Transverse colon (tissue), 4 donors: ENCODE measurements around the gene STAT6. TPM values are rescaled to one million over a fixed set of nuclear protein-coding genes. Genes with fewer than 3 reads are reported as not detected.
A peak's percentile ranks its signal among the peaks of the same experiment; 100 is the strongest.

Experiments used
- DNase-seq: peaks from one replicate; pipeline ENCODE4 v3.0.0-alpha.2; 2019
- H3K27ac ChIP-seq, 4 donors: fragments of 200-600 bp; sonication (generic); 2 replicates each; pipeline ENCODE4 v1.5.1; 2016 to 2018; ENCODE audit warnings: inconsistent platforms in 4 of 4
- H3K27me3 ChIP-seq: fragments of 200-600 bp; sonication (generic); 2 replicates; pipeline ENCODE4 v1.5.1; 2017; ENCODE audit warnings: inconsistent platforms
- H3K36me3 ChIP-seq, 4 donors: fragments of 200-600 bp; sonication (generic); 2 replicates each; pipeline ENCODE4 v1.5.1; 2017 to 2019; ENCODE audit warnings: inconsistent platforms in 4 of 4
- H3K4me1 ChIP-seq, 4 donors: fragments of 200-600 bp; sonication (generic); 2 replicates each; pipeline ENCODE4 v1.5.1; 2017 to 2020; ENCODE audit warnings: inconsistent platforms in 4 of 4
- H3K4me3 ChIP-seq, 4 donors: fragments of 200-600 bp; sonication (generic); 1 replicate in 1 of 4; 2 replicates in 3 of 4; pipeline versions ENCODE4 v1.5.1 to v1.6.1; 2017 to 2019; ENCODE audit warnings: inconsistent platforms in 4 of 4
- H3K9me3 ChIP-seq, 2 donors: fragments of 200-600 bp; sonication (generic); 2 replicates each; pipeline ENCODE4 v1.5.1; 2017 to 2019; ENCODE audit warnings: inconsistent platforms in 2 of 2
- CTCF ChIP-seq, 5 experiments: fragments of 200-600 bp in 3 of 5; fragments of 450-650 bp in 2 of 5; sonication (generic) in 3 of 5; IDR thresholded peaks; 1 replicate in 2 of 5; 2 replicates in 3 of 5; pipeline ENCODE4 v1.5.1; 2016 to 2017; ENCODE audit warnings: antibody characterized with exemption in 5 of 5, inconsistent platforms in 3 of 5, mild to moderate bottlenecking in 2 of 5, moderate library complexity in 1 of 5
- EP300 ChIP-seq: sonication (generic); formaldehyde crosslinking; IDR thresholded peaks from one replicate; pipeline ENCODE4 v1.6.1; 2017; ENCODE audit warnings: antibody characterized with exemption, low read depth
- POLR2A ChIP-seq: fragments of 450-650 bp; IDR thresholded peaks from one replicate; pipeline ENCODE4 v1.6.1; 2016; ENCODE audit warnings: antibody characterized with exemption, mild to moderate bottlenecking, moderate library complexity
- POLR2AphosphoS5 ChIP-seq, 3 donors: sonication (generic); formaldehyde crosslinking; IDR thresholded peaks; one replicate each; pipeline ENCODE4 v1.6.1; 2016; ENCODE audit warnings: antibody characterized with exemption in 3 of 3
- WGBS, 2 donors: methylation state at CpG; one replicate each; pipeline ENCODE4 v1.1.5; 2018; ENCODE audit warnings: low coverage in 1 of 2; 5-methylcytosine and 5-hydroxymethylcytosine counted together
- in situ Hi-C, 4 donors: fragments of 200-750 bp; cut with MboI; loops; one replicate each; pipeline versions ENCODE4 v1.15.0 to v1.15.1; 2017; ENCODE audit warnings: low sequenced_read_pairs in 3 of 4, low pct_ligation_motif_present in 1 of 4, low pct_unique_long_range_greater_than_20kb in 1 of 4
- intact Hi-C: fragments of 100-400 bp; cut with DNase I; formaldehyde crosslinking; loops from one replicate; pipeline ENCODE4 v1.15.1; 2023; ENCODE audit warnings: low total_unique reads
- total RNA-seq, 4 donors: library from RNA; depleted of rRNA; stranded (reverse); fragments of >200 nt; gene quantifications; one replicate each; pipeline ENCODE4 v1.1.0, GENCODE V29; 2016

Gene STAT6
- total RNA-seq, 4 donors from 2014 or later: 181 to 318 (median 198) TPM

- H3K36me3 ChIP-seq: no peaks in the 10 kb centered on the region
- peak overlapping the region; percentile 92 to 98 (median 96) for H3K27ac ChIP-seq
- H3K4me1 ChIP-seq: peaks cover 11 to 52% (median 43%) of the 10 kb centered on the region in 4 donors
- 0 to 2% methylated on average over 2 to 14 of the region's 14 CpGs for WGBS, 2 donors
- H3K4me3 ChIP-seq: peak overlapping the region; percentile 43 to 77 (median 60)
- TF ChIP-seq CTCF (IDR thresholded peaks at IDR 0.05) (peak in 2 of 5 experiments; percentile 3 to 16), EP300 (no peak), POLR2AphosphoS5 (IDR thresholded peaks at IDR 0.05) (no peak), POLR2A (no peak)
- peak; percentile 58 for DNase-seq
- no peaks in the 10 kb centered on the region for H3K27me3 ChIP-seq
- in situ Hi-C loops (no loop called here), intact Hi-C loops (no loop called here)
- H3K9me3 ChIP-seq: no peaks in the 10 kb centered on the region
Observed at GRCh38 chr12:57086493-57087009, 24.6 kb downstream of the STAT6 start.

- Histone ChIP-seq H3K4me3 (peak overlapping the region in 1 of 4 donors; percentile 68), H3K9me3 (no peaks in the 10 kb centered on the region), H3K27me3 (no peaks in the 10 kb centered on the region), H3K36me3 (no peaks in the 10 kb centered on the region), H3K27ac (peak overlapping the region; percentile 92 to 98 (median 96)), H3K4me1 (peaks cover 6 to 47% (median 38%) of the 10 kb centered on the region in 4 donors)
- in situ Hi-C loops: no loop called here
- 35 to 37% methylated on average over 11 to 12 of the region's 12 CpGs for WGBS, 2 donors
- peak; percentile 46 for DNase-seq
- TF ChIP-seq CTCF (IDR thresholded peaks at IDR 0.05) (no peak), EP300 (no peak), POLR2AphosphoS5 (IDR thresholded peaks at IDR 0.05) (peak in 1 of 3 donors; percentile 19)
- intact Hi-C loops: no loop called here
Observed at GRCh38 chr12:57085999-57086492, 25.1 kb downstream of the STAT6 start.

- TF ChIP-seq POLR2A: no peak
- no peak for TF ChIP-seq POLR2AphosphoS5 (IDR thresholded peaks at IDR 0.05)
- TF ChIP-seq EP300: no peak
- TF ChIP-seq CTCF (IDR thresholded peaks at IDR 0.05): no peak
- Histone ChIP-seq H3K36me3 (no peaks in the 10 kb centered on the region), H3K27me3 (no peaks in the 10 kb centered on the region), H3K4me1 (peaks cover 6 to 23% (median 17%) of the 10 kb centered on the region in 4 donors), H3K4me3 (no peak overlapping the region), H3K27ac (no peak overlapping the region), H3K9me3 (no peaks in the 10 kb centered on the region)
- in situ Hi-C loops: no loop called here
- DNase-seq: no peak
- 86% methylated on average over 1 of the region's 1 CpG; no CpG with 5 or more reads in 1 of the 2 donors for WGBS, 2 donors
- intact Hi-C loops: no loop called here
Observed at GRCh38 chr12:57080855-57081254, 30.3 kb downstream of the STAT6 start.

GRCh38 chr12:57079821-57080220 is 31.3 kb downstream of the STAT6 start:
- H3K27ac ChIP-seq: peak overlapping the region; percentile 78 to 92 (median 88)

More at GRCh38 chr12:57079821-57080220, 31.3 kb downstream of the STAT6 start:
- no peak for TF ChIP-seq EP300
- no peak for TF ChIP-seq POLR2AphosphoS5 (IDR thresholded peaks at IDR 0.05)
- no peak for TF ChIP-seq POLR2A
- no peak for TF ChIP-seq CTCF (IDR thresholded peaks at IDR 0.05)
- intact Hi-C loops (no loop called here), in situ Hi-C loops (no loop called here)
- H3K4me1 ChIP-seq: peaks cover 6 to 20% (median 17%) of the 10 kb centered on the region in 4 donors
- H3K9me3 ChIP-seq: no peaks in the 10 kb centered on the region
- H3K36me3 ChIP-seq: no peaks in the 10 kb centered on the region
- no peaks in the 10 kb centered on the region for H3K27me3 ChIP-seq
- no peak overlapping the region for H3K4me3 ChIP-seq
- WGBS, 2 donors: 71% methylated on average over 1 of the region's 1 CpG; no CpG with 5 or more reads in 1 of the 2 donors
- DNase-seq: no peak
